ENCODE data around the gene APEX2.
A peak's percentile ranks its signal among the peaks of the same experiment; 100 is the strongest.
"Not testable (repeated sequence)": the region's sequence is repeated elsewhere in the genome, so short reads cannot be mapped to it uniquely, and the experiment has no call there.

APEX2 gene

GRCh38 chrX:55008571-55009358 lies 8.6 kb downstream of the APEX2 start:
- DNase-seq: no peak

GRCh38 chrX:55011294-55011693 lies 11.1 kb downstream of the APEX2 start:
- no peak for DNase-seq

- no peak for DNase-seq
These were observed 14.7 kb downstream of the APEX2 start for GRCh38 chrX:55014897-55015299.

GRCh38 chrX:55026143-55026542 lies 26.0 kb downstream of the APEX2 start:
- no peak for DNase-seq

- DNase-seq: no peak
These were observed 26.7 kb downstream of the APEX2 start for GRCh38 chrX:55026840-55027239.

- DNase-seq: no peak
These were observed 27.9 kb downstream of the APEX2 start for GRCh38 chrX:55028040-55028439.

- DNase-seq: no peak
These were observed 28.4 kb downstream of the APEX2 start for GRCh38 chrX:55028611-55029010.

GRCh38 chrX:55029291-55029690 lies 29.1 kb downstream of the APEX2 start:
- no peak for DNase-seq

- DNase-seq: no peak
These were observed 30.4 kb downstream of the APEX2 start, which contains the start of gene ALAS2 for GRCh38 chrX:55030271-55031205. Gene ALAS2 (minus strand): TSS chrX:55030977. CDS start chrX:55026000, 4,977 bp downstream.

GRCh38 chrX:55033429-55033828 lies 33.3 kb downstream of the APEX2 start:
- no peak for DNase-seq

- DNase-seq: no peak
These were observed 39.3 kb downstream of the APEX2 start for GRCh38 chrX:55039471-55039870.

- DNase-seq: no peak
These were observed 41.4 kb downstream of the APEX2 start for GRCh38 chrX:55041514-55041913.

- DNase-seq: not testable (repeated sequence)
These were observed 50.4 kb downstream of the APEX2 start for GRCh38 chrX:55050599-55050998.

- peak in 4 of 56 donors; percentile 0 to 4 (median 2) for DNase-seq
These were observed 56.9 kb downstream of the APEX2 start for GRCh38 chrX:55056820-55057674.

GRCh38 chrX:55057675-55058249 lies 57.6 kb downstream of the APEX2 start:
- DNase-seq: peak in 12 of 56 donors; percentile 0 to 39 (median 2)
